Measurements from ENCODE around the gene UBE2E3.
"Not testable (repeated sequence)": the region's sequence is repeated elsewhere in the genome, so short reads cannot be mapped to it uniquely, and the experiment has no call there.

The UBE2E3 gene

DNA sequence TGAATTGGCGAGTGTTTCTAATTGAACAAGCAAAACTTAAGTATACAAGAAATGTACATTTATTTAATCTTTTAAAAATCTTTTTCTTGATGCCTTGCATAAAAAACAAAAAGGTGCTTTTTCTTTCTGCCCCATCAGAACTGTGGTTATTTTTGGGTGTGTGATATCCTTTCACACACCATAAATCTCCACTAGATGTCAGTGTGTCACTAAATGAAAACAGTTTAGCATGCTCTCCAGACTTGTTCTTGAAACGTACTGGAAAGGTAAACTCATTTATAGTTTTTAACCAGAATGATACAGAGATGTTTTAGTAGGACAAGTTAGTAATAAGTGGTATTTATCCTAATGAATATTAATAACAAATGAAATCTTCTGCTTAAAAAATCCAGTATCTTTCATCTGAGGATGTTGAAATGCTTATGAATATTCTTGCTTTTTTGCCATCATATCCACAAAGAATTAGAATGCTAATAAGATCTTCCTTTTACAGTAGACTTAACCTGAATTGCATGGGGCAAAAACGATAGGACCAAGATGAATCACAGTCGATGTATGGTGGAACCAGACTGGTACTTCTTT, 96.8 kb downstream of the UBE2E3 start:
- DNase-seq, result no peak

DNA sequence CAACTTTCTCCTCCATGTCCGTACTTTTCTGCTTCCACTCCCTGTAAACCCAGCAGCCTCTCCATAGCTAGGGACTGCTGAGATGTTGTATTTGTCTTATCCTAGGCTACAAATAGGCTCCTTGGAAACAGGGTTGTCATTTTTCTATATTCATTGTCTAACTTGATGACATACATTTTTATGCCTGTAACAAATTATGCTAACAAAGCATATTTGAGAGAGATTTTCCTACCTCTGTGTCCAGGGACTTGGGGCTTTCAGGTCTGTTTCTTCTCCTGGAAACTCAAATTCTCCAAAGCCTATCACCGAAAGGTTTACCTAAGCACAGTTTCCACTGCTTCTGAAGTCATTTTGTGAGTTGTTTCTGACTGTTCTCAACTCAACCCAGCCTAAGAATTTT, 102.7 kb downstream of the UBE2E3 start:
- no peak for DNase-seq

DNA sequence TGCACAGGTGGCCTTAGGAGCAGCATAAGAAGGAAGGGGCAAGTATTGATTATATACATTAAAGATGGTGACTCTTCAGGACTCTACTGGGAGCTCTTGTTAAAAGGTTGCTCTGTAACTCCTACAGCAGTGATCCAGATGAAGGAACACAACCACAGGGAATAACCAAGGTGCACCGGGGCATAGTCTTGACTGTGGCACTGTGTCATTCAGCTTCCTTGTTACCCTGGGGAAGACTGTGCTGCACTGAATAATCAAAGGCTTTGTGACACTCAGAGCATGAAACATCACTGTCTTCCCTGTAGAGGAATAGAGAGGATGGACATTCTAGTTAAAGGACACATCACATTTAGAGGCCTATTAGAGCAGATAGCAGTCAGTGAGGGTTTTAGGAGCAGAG, 105.3 kb downstream of the UBE2E3 start:
- no peak for DNase-seq

- not testable (repeated sequence) for DNase-seq
These were observed 111.5 kb downstream of the UBE2E3 start for GRCh38 chr2:181091920-181092319.

- no peak for DNase-seq
These were observed 115.1 kb downstream of the UBE2E3 start for GRCh38 chr2:181095486-181095885.

DNA sequence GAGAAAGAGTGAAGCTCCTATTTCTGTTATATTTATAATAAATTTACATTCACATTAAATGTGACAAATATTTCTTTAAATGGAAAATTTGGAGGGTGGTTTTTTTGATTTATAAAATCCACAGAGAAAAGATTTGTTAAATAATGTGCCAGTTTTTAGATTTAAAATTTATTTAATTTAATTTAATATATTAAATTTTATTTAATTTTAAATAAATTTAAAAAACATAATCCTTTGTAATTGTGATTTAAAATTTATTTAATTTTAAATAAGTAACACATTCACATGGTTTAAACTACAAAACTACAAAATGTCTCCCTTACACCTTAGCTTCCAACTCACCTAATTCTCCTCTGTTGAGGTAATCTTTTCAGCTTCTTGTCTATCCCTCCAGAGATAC, 123.3 kb downstream of the UBE2E3 start:
- no peak for DNase-seq

GRCh38 chr2:181104512-181105115, 124.2 kb downstream of the UBE2E3 start:
- no peak for DNase-seq

DNA sequence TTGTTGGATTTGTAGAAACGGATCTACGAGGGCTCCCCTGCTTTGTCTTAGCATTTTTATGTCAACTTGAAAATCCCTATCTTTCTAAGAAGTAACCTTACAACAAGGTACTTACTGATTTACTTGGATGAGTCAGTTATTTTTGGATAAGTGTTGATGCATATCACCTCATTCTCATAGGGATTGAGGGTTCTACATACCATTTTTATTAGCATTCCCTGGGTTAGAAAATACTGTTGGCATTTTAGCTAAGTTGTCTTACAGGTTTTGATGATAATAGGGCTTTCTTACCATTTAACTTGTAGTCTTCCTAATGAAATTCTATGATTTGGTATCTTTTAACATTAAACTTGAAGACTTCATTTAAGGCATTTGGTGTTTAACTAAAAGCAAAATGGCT, 125.2 kb downstream of the UBE2E3 start:
- no peak for DNase-seq

GRCh38 chr2:181106229-181106628, 125.8 kb downstream of the UBE2E3 start:
- no peak for DNase-seq

GRCh38 chr2:181106789-181107627, 126.6 kb downstream of the UBE2E3 start:
- DNase-seq, result no peak

DNA sequence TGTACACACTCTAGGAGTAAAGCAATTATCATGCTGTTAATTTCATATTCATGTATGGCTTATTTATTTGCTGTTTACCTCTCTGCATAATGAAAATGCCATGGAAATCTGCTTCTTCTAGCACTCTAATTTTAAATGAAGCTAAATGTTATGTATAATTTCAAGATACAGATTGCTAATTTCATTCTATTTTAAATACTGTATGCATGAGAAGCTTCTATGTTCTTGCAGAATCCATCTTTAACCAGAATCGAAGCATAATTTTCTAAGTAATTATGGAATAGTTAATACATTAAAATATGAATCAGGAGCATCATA, 127.2 kb downstream of the UBE2E3 start:
- no peak for DNase-seq

DNA sequence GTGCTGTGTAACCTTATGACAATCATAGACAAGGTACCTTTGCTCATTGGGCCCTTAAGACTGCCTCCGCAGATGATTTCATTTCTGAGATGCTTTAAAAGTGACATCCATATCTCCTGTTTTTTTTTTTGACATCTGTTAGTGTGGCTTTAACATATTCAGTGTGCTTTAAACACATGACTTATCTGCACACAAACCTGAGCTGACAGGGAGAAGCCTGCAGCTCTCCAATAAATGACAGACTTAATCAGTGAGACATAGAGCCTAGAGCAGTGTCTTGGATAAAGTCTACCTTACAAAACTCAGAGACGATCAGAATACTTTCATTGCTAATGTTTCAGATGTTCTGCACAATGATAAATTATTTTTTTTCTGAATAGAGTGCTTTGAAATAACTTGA, 130.7 kb downstream of the UBE2E3 start:
- DNase-seq, result no peak

DNA sequence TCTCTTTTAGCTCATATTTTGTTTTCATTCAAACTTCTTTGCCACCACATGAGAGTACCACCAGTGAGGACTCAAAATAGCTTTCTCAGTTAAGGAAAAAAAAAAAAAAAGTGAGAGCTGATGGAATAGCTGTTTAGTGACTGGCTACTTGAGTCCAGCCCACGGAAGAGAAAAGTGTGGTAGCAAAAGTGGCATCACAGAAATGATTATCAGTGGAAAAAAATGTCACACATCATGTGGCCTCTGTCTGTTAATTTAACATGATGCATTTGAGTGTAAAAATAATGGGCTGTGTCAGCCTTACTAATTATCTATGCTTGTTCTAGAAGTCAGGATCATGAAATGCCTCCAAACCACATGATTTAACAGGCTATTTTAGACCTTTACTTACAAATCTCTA, 132.5 kb downstream of the UBE2E3 start:
- DNase-seq, result no peak

Data from effector CD8-positive, alpha-beta T cell (primary cell).